HUES48 (cell line): ENCODE measurements around the gene SCARF2.
"Not testable (repeated sequence)": the region's sequence is repeated elsewhere in the genome, so short reads cannot be mapped to it uniquely, and the experiment has no call there.

ENCODE experiments used
- H3K27ac ChIP-seq: one replicate; pipeline ENCODE4 v1.7.0; 2013; ENCODE audit warnings: low read depth, low read length, inconsistent platforms
- H3K27me3 ChIP-seq: 2 replicates; pipeline ENCODE4 v1.6.1; 2013; ENCODE audit warnings: mild to moderate bottlenecking, low read length; ENCODE audit not compliant: control insufficient read depth, insufficient read depth
- H3K36me3 ChIP-seq: 2 replicates; pipeline ENCODE4 v1.6.1; 2013; ENCODE audit warnings: low read length; ENCODE audit not compliant: control insufficient read depth, insufficient read depth
- H3K4me1 ChIP-seq: 2 replicates; pipeline ENCODE4 v1.6.1; 2013; ENCODE audit warnings: mild to moderate bottlenecking, low read length; ENCODE audit not compliant: control insufficient read depth, insufficient read depth
- H3K4me3 ChIP-seq: 2 replicates; pipeline ENCODE4 v1.5.1; 2013; ENCODE audit warnings: mild to moderate bottlenecking, low read depth, low read length
- H3K9ac ChIP-seq: 2 replicates; pipeline ENCODE4 v1.6.1; 2013; ENCODE audit warnings: mild to moderate bottlenecking, low read depth, low read length, moderate library complexity
- H3K9me3 ChIP-seq: 2 replicates; pipeline ENCODE4 v1.6.1; 2013; ENCODE audit warnings: low read length; ENCODE audit not compliant: control insufficient read depth, insufficient read depth

The SCARF2 gene

DNA sequence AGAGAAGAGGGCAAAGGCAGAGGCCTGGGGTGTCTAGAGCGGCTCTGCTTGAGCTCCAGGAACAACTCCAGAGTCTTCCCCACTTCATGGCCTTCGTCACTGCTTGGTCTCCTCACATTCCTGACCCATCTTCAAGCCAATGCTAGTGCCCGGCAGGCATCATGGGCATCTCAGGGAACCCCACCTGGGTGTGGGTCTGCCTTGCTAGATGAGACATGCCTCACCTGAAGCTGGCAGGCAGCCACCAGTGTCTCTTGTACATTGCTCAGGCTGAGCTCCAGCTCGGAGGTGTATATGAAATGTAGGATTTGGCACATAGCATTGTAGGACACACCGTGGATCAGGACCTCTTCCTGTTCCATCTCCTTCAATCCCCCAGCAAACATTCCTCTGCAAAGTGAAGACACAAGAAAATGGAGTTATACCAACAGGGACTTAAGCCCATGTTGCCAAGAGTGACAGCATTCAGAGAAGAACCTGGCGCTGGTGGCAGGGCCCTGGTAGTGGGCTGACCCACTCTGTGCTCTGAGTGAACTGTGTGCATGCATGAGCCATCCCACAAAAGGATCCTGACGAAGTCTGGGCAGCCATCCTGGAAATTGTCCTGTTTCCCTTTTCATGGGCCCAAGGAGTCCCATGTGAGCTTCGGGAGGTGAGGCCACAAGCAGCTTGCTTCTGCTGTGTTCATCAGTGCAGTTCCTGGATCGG, 33.7 kb upstream of the SCARF2 start:
- H3K27ac ChIP-seq = no peak overlapping the region
- no peaks in the 10 kb centered on the region for H3K4me1 ChIP-seq
- H3K9me3 ChIP-seq = no peaks in the 10 kb centered on the region
- no peak overlapping the region for H3K4me3 ChIP-seq
- 0 out of 2 replicates have a peak, but pooled peaks cover 6% of the 10 kb centered on the region for H3K36me3 ChIP-seq
- no peak overlapping the region for H3K9ac ChIP-seq
- no peaks in the 10 kb centered on the region for H3K27me3 ChIP-seq

DNA sequence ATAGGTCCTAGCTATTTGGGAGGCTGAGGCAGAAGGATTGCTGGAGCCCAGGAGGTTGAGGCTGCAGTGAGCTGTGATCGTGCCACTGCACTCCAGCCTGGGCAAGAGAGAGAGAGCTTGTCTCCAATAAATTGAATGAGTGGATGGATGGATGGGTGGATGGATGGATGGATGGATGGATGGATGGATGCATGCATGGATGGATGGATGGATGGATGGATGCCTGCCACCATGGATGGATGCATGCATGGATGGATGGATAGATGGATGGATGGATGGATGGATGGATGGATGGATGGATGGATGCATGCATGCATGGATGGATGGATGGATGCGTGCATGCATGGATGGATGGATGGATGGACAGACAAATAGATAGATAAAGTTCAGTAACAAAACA, 32.9 kb upstream of the SCARF2 start:
- H3K36me3 ChIP-seq, H3K27me3 ChIP-seq: not testable (repeated sequence)

GRCh38 chr22:20469110-20469868, 31.7 kb upstream of the SCARF2 start:
- no peak overlapping the region for H3K4me3 ChIP-seq
- no peak overlapping the region for H3K9ac ChIP-seq
- H3K27ac ChIP-seq = no peak overlapping the region
- no peaks in the 10 kb centered on the region for H3K4me1 ChIP-seq
- H3K9me3 ChIP-seq = no peaks in the 10 kb centered on the region
- H3K27me3 ChIP-seq = no peaks in the 10 kb centered on the region
- 0 out of 2 replicates have a peak, but pooled peaks cover 11% of the 10 kb centered on the region for H3K36me3 ChIP-seq

More for the DNA sequence above, 32.9 kb upstream of the SCARF2 start:
- not testable (repeated sequence) for H3K9ac ChIP-seq, H3K27ac ChIP-seq, H3K9me3 ChIP-seq, H3K4me1 ChIP-seq, H3K4me3 ChIP-seq

DNA sequence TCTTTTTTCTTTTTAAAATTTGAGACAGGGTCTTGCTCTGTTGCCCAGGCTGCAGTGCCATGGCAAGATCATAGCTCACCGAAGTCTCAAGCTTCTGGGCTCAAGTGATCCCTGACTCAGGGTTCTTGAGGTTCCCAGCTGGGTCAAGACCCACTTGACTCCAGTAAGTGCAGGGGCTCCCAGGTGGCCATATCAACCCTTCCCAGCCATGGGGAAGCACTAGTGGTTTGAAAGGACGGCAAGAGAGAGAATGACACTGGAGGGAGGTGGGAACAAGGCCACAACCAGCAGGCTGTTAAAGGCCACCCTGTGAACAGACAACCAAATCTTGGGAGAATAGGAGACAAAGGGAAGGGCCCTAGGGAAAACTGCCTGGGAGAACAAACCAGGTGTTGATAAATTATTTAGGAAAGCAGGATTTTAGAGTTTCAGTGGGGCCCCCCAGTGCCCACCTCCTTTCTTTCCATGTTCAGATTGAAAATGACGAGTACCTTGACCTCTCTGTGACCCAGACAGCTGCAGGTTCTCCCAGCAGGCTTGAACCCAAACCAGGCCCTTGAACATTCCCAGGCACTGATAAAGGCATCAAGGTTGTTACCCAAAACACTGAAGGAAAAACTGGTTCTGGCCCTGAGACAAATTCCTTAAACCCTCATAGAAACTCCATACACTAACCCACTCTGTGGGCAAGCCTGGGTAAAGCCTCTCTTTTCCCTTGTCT, 29.2 kb upstream of the SCARF2 start:
- H3K27ac ChIP-seq = no peak overlapping the region
- H3K27me3 ChIP-seq = no peaks in the 10 kb centered on the region
- no peaks in the 10 kb centered on the region for H3K9me3 ChIP-seq
- no peak overlapping the region for H3K9ac ChIP-seq
- H3K36me3 ChIP-seq = 0 out of 2 replicates have a peak, but pooled peaks cover 11% of the 10 kb centered on the region
- H3K4me1 ChIP-seq = no peaks in the 10 kb centered on the region
- H3K4me3 ChIP-seq = no peak overlapping the region

DNA sequence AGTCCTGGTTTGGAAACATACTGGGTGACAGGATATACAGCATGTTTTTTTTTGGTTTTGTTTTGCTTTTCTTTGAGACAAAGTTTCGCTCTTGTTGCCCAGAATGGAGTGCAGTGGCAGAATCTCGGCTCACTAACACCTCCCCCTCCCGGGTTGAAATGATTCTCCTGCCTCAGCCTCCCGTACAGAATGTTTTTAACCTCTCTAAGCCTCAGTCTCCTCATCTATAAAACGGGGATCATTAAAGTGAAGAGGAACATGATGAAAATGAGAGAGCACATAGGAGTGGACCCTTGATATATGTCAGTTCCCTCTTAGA, 28.1 kb upstream of the SCARF2 start:
- no peak overlapping the region for H3K4me3 ChIP-seq
- no peaks in the 10 kb centered on the region for H3K27me3 ChIP-seq
- no peaks in the 10 kb centered on the region for H3K4me1 ChIP-seq
- no peaks in the 10 kb centered on the region for H3K9me3 ChIP-seq
- H3K9ac ChIP-seq = no peak overlapping the region
- no peak overlapping the region for H3K27ac ChIP-seq
- 0 out of 2 replicates have a peak, but pooled peaks cover 6% of the 10 kb centered on the region for H3K36me3 ChIP-seq

DNA sequence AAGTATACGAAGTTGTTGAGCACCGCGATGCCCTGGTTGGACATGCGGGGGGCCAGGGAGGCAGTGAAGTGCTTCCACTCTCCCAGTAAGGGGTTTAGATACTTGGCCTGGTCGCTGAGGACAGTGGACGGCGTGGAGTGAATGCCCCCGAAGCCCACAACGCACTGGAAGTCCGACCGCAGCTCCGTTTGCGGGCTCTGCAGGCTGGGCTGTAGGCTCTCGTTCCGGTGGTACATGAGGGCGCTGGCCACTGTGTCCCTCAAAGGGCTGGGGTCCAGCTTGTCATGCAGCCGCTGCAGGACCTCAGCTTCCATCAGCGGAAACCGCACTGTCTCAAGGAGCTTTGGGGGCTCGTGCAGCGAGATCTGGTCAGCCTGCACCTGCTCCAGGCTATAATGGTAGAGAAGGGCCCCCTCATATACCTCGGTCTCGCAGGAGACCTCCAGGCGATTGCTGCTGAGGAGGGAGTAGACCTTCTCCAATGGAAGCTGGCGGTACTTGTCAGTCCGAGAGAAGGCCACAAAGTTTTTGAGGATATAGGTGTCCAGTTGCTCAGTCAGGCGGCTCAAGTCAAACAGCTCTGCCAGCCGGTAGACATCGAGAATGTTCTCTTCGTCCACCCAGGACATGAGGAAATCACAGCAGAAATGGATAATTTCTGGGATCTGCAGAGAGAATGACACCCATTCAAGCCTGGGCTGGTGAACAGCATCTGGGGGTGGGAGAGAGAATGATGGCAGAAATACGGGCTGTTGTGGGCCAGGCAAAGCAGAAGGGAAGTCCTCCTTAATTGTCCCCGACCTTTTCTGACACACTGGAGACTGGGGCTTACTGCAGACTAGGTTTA, 27.5 kb upstream of the SCARF2 start:
- Histone ChIP-seq H3K9ac (no peak overlapping the region), H3K27ac (no peak overlapping the region), H3K9me3 (no peaks in the 10 kb centered on the region), H3K36me3 (0 out of 2 replicates have a peak, but pooled peaks cover 6% of the 10 kb centered on the region), H3K4me1 (no peaks in the 10 kb centered on the region), H3K4me3 (no peak overlapping the region), H3K27me3 (no peaks in the 10 kb centered on the region)

GRCh38 chr22:20464096-20464614, 26.5 kb upstream of the SCARF2 start:
- H3K27ac ChIP-seq = no peak overlapping the region
- no peaks in the 10 kb centered on the region for H3K27me3 ChIP-seq
- 0 out of 2 replicates have a peak, but pooled peaks cover 6% of the 10 kb centered on the region for H3K36me3 ChIP-seq
- H3K4me1 ChIP-seq = no peaks in the 10 kb centered on the region
- no peaks in the 10 kb centered on the region for H3K9me3 ChIP-seq
- no peak overlapping the region for H3K4me3 ChIP-seq
- no peak overlapping the region for H3K9ac ChIP-seq

GRCh38 chr22:20463324-20464095, 25.9 kb upstream of the SCARF2 start:
- Histone ChIP-seq H3K4me1 (no peaks in the 10 kb centered on the region), H3K9me3 (no peaks in the 10 kb centered on the region), H3K9ac (no peak overlapping the region), H3K36me3 (0 out of 2 replicates have a peak, but pooled peaks cover 6% of the 10 kb centered on the region), H3K27ac (no peak overlapping the region), H3K4me3 (no peak overlapping the region), H3K27me3 (no peaks in the 10 kb centered on the region)

- 0 out of 2 replicates have a peak, but pooled peaks cover 3% of the 10 kb centered on the region for H3K36me3 ChIP-seq
- H3K27me3 ChIP-seq = peaks cover 3% of the 10 kb centered on the region; the same call in 1 of the 2 replicates
- no peaks in the 10 kb centered on the region for H3K9me3 ChIP-seq
- H3K4me1 ChIP-seq = peaks cover 4% of the 10 kb centered on the region; the same call in 1 of the 2 replicates
- H3K27ac ChIP-seq = no peak overlapping the region
- H3K9ac ChIP-seq = no peak overlapping the region
- H3K4me3 ChIP-seq = no peak overlapping the region
These were observed 22.2 kb upstream of the SCARF2 start for GRCh38 chr22:20459862-20460261.

- Histone ChIP-seq H3K4me3 (no peak overlapping the region), H3K9ac (no peak overlapping the region), H3K9me3 (no peaks in the 10 kb centered on the region), H3K27ac (no peak overlapping the region), H3K27me3 (peaks cover 3% of the 10 kb centered on the region; the same call in 1 of the 2 replicates), H3K4me1 (peaks cover 4% of the 10 kb centered on the region; the same call in 1 of the 2 replicates), H3K36me3 (no peaks in the 10 kb centered on the region)
These were observed 21.5 kb upstream of the SCARF2 start for GRCh38 chr22:20459152-20459542.
